Caco-2 (cell line): ENCODE data around the gene SAMD11. TPM values are rescaled to one million over a fixed set of nuclear protein-coding genes. Genes with fewer than 3 reads are reported as not detected.

Experiments used
- BruUV-seq: library from RNA; stranded (reverse); fragments of 400-500 nt; replicated peaks from 2 replicates; lab custom pipeline; 2021; lab: Mats Ljungman, UMichigan
- CTCF ChIA-PET: fragments of 300-600 bp; sonication (Branson Sonifier 250); formaldehyde crosslinking; loops from one replicate; lab custom pipeline; 2022; ENCODE audit warnings: antibody characterized with exemption; lab: Charles Lee
- POLR2A ChIA-PET: fragments of 300-600 bp; sonication (Branson Sonifier 250); formaldehyde crosslinking; loops from one replicate; lab custom pipeline; 2022; ENCODE audit warnings: antibody characterized with exemption; lab: Charles Lee
- DNase-seq, 2 experiments: peaks; one replicate each; pipeline versions ENCODE4 v3.0.0 to v3.0.0-alpha.2; 2020 to 2022
- H3K27me3 ChIP-seq: replicated peaks from 2 replicates; pipeline ENCODE4 v1.6.0; 2011; ENCODE audit warnings: low read length; ENCODE audit not compliant: control insufficient read depth, insufficient read depth
- H3K36me3 ChIP-seq: 2 replicates; pipeline ENCODE4 v1.5.1; 2011; ENCODE audit warnings: low read length; ENCODE audit not compliant: control insufficient read depth, insufficient read depth
- H3K4me1 ChIP-seq: fragments of 250-450 bp; sonication (Bioruptor Pico); 2 replicates; pipeline ENCODE4 v1.5.1; 2020; ENCODE audit warnings: mild to moderate bottlenecking
- H3K4me3 ChIP-seq: 2 replicates; pipeline ENCODE4 v1.5.1; 2011; ENCODE audit warnings: low read depth, mild to moderate bottlenecking, control low read depth, low read length
- H3K9me3 ChIP-seq: fragments of 250-450 bp; sonication (Bioruptor Pico); 2 replicates; pipeline ENCODE4 v1.5.1; 2020; ENCODE audit warnings: mild to moderate bottlenecking, moderate library complexity
- H3K27ac Mint-ChIP-seq: one replicate; pipeline ENCODE4 v1.8.0; 2022; ENCODE audit warnings: mixed read lengths; ENCODE audit not compliant: unreplicated experiment
- H3K27me3 Mint-ChIP-seq: one replicate; pipeline ENCODE4 v1.8.0; 2022; ENCODE audit warnings: mixed read lengths; ENCODE audit not compliant: insufficient read depth, unreplicated experiment
- H3K36me3 Mint-ChIP-seq: one replicate; pipeline ENCODE4 v1.8.0; 2022; ENCODE audit warnings: mild to moderate bottlenecking, mixed read lengths; ENCODE audit not compliant: insufficient read depth, unreplicated experiment
- H3K4me1 Mint-ChIP-seq: one replicate; pipeline ENCODE4 v1.8.0; 2022; ENCODE audit warnings: low read depth, mixed read lengths; ENCODE audit not compliant: unreplicated experiment
- H3K4me3 Mint-ChIP-seq: one replicate; pipeline ENCODE4 v1.8.0; 2022; ENCODE audit warnings: mild to moderate bottlenecking, moderate library complexity, mixed read lengths; ENCODE audit not compliant: unreplicated experiment
- H3K9me3 Mint-ChIP-seq: one replicate; pipeline ENCODE4 v1.8.0; 2022; ENCODE audit warnings: mixed read lengths; ENCODE audit not compliant: unreplicated experiment
- CTCF ChIP-seq, 2 experiments: fragments of 200-600 bp in 1 of 2; IDR thresholded peaks; 1 replicate in 1 of 2; 2 replicates in 1 of 2; pipeline versions ENCODE4 v1.5.1 to v1.8.0; 2011 to 2022; ENCODE audit warnings: antibody characterized with exemption in 1 of 2, control low read depth in 1 of 2, inconsistent platforms in 1 of 2, low read depth in 1 of 2, low read length in 1 of 2, mild to moderate bottlenecking in 1 of 2, moderate library complexity in 1 of 2; ENCODE audit not compliant: insufficient read depth in 1 of 2, severe bottlenecking in 1 of 2, unreplicated experiment in 1 of 2
- intact Hi-C: fragments of 100-400 bp; cut with micrococcal nuclease; formaldehyde crosslinking; loops from one replicate; pipeline ENCODE4 v1.10.0; 2022; ENCODE audit not compliant: unreplicated experiment
- total RNA-seq: library from RNA; stranded (reverse); gene quantifications from 2 replicates; pipeline ENCODE4 v1.2.3, GENCODE V29; 2022

The SAMD11 gene
- total RNA-seq, 1 experiment from 2014 or later, result 0.54 TPM

- intact Hi-C loops, result no loop called here
Observed at GRCh38 chr1:966135-966703, 42.5 kb downstream of the SAMD11 start, which contains the start of gene PLEKHN1. Gene PLEKHN1, plus strand, starts transcription at chr1:966482. Its CDS starts 50 bp downstream, at chr1:966532.

GRCh38 chr1:966704-967300 lies 43.1 kb downstream of the SAMD11 start:
- intact Hi-C loops, result no loop called here
- Histone ChIP-seq H3K27me3 (no peaks in the 10 kb centered on the region), H3K36me3 (no peaks in the 10 kb centered on the region), H3K4me3 (peak overlapping the region; percentile 85), H3K9me3 (no peaks in the 10 kb centered on the region), H3K4me1 (peaks cover 6% of the 10 kb centered on the region)
- DNase-seq, result peak; percentile 69 to 73
- Mint-ChIP-seq H3K36me3 (peaks cover 13% of the 10 kb centered on the region), H3K4me3 (peak overlapping the region; percentile 60), H3K27ac (no peak overlapping the region), H3K9me3 (no peaks in the 10 kb centered on the region), H3K27me3 (no peaks in the 10 kb centered on the region), H3K4me1 (no peaks in the 10 kb centered on the region)
- BruUV-seq, result no TSS peak
- TF ChIP-seq CTCF (IDR thresholded peaks at IDR 0.05; ENCODE audit: insufficient read depth in 1 of 2, low read depth in 1 of 2, low read length in 1 of 2, severe bottlenecking in 1 of 2, unreplicated experiment in 1 of 2), result no peak
- ChIA-PET CTCF (interaction anchor here (1.8 kb wide), 1 partner anchor 9 kb away, joined by 8 read pairs; no protein-coding TSS in a partner anchor), POLR2A (interaction anchor here (0.6 to 1.5 kb wide), 6 partner anchors 9 to 307 kb away, joined by 3 to 5 read pairs (median 4); partner anchors contain the start of gene UBE2J2)

More at GRCh38 chr1:966135-966703, 42.5 kb downstream of the SAMD11 start, which contains the start of gene PLEKHN1:
- peak within 1 kb of the TSS; percentile 60 for H3K4me3 Mint-ChIP-seq
- peaks cover 13% of the 10 kb centered on the region for H3K36me3 Mint-ChIP-seq
- ChIA-PET CTCF (interaction anchor here (1.8 kb wide), 1 partner anchor 10 kb away, joined by 8 read pairs; no protein-coding TSS in a partner anchor), POLR2A (interaction anchor here (0.6 to 1.5 kb wide), 5 partner anchors 10 to 307 kb away, joined by 3 to 5 read pairs (median 4); partner anchors contain the start of gene UBE2J2)
- Histone ChIP-seq H3K4me3 (peak within 1 kb of the TSS; percentile 85), H3K27me3 (no peaks in the 10 kb centered on the region), H3K9me3 (no peaks in the 10 kb centered on the region), H3K4me1 (peaks cover 6% of the 10 kb centered on the region), H3K36me3 (no peaks in the 10 kb centered on the region)
- TF ChIP-seq CTCF (IDR thresholded peaks at IDR 0.05; ENCODE audit: insufficient read depth in 1 of 2, low read depth in 1 of 2, low read length in 1 of 2, severe bottlenecking in 1 of 2, unreplicated experiment in 1 of 2), result no peak
- no peaks in the 10 kb centered on the region for H3K9me3 Mint-ChIP-seq
- H3K27ac Mint-ChIP-seq, result no peak within 1 kb of the TSS
- BruUV-seq, result TSS peak; percentile 74
- no peaks in the 10 kb centered on the region for H3K4me1 Mint-ChIP-seq
- no peaks in the 10 kb centered on the region for H3K27me3 Mint-ChIP-seq
- DNase-seq, result peak; percentile 67 to 73
